Parathyroid adenoma (tissue), 2 donors: Measurements from ENCODE around the gene ZBTB20.

ENCODE experiments used
- H2AFZ ChIP-seq: fragments of 300-600 bp; sonication (generic); one replicate; pipeline ENCODE4 v1.7.0; 2017; ENCODE audit warnings: antibody characterized with exemption, mild to moderate bottlenecking
- H3K27ac ChIP-seq: fragments of 300-600 bp; sonication (generic); one replicate; pipeline ENCODE4 v1.7.0; 2017
- H3K27me3 ChIP-seq: fragments of 300-600 bp; sonication (generic); one replicate; pipeline ENCODE4 v1.7.0; 2017; ENCODE audit warnings: low read length; ENCODE audit not compliant: control insufficient read depth, insufficient read depth
- H3K36me3 ChIP-seq: fragments of 300-600 bp; sonication (generic); one replicate; pipeline ENCODE4 v1.7.0; 2017; ENCODE audit warnings: low read length; ENCODE audit not compliant: control insufficient read depth, insufficient read depth
- H3K4me1 ChIP-seq: fragments of 300-600 bp; sonication (generic); one replicate; pipeline ENCODE4 v1.7.0; 2017; ENCODE audit warnings: control low read depth
- H3K4me2 ChIP-seq: fragments of 300-600 bp; sonication (generic); one replicate; pipeline ENCODE4 v1.7.0; 2017; ENCODE audit warnings: low read length
- H3K4me3 ChIP-seq: fragments of 300-600 bp; sonication (generic); one replicate; pipeline ENCODE4 v1.7.0; 2017; ENCODE audit warnings: low read depth, low read length
- H3K79me2 ChIP-seq: fragments of 300-600 bp; sonication (generic); one replicate; pipeline ENCODE4 v1.7.0; 2017; ENCODE audit warnings: control low read depth
- H3K9ac ChIP-seq: fragments of 300-600 bp; sonication (generic); one replicate; pipeline ENCODE4 v1.7.0; 2017; ENCODE audit warnings: mild to moderate bottlenecking
- H3K9me3 ChIP-seq: fragments of 300-600 bp; sonication (generic); one replicate; pipeline ENCODE4 v1.7.0; 2017; ENCODE audit warnings: low read length; ENCODE audit not compliant: control insufficient read depth
- TF ChIP-seq, protein P1 (sequence below): fragments of 300-600 bp; sonication (generic); IDR thresholded peaks from one replicate; pipeline ENCODE4 v1.7.0; 2017; ENCODE audit warnings: antibody characterized with exemption, mild to moderate bottlenecking
- donor health status: primary hyperparathyroidism.

ZBTB20 gene

DNA sequence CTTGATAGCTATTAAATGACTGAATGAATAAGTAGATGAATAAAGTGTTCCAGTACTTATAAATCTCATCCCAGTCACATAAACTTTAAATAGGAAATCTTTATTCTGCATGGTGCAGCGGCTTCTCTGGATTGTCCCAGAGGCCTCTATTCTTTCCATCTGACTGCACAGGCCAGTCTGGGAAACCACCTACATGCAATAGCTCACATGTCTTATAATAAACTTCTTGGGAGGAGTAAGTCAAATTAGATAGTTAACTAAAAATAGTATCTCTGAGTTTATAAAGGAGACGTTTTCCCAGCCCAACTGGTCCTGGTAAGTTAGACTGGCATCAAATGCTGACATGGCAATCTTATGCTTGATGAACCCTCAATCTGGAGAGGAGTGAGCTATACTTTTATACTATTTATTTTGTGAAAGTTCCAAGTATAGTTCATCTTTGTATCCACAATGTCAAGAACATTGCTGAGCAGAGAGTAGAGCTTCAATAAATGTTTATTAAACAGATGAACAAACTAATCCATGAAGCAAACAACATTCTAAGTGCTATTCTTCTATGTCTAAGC, 435.7 kb downstream of the ZBTB20 start:
- Histone ChIP-seq H3K27ac (no peak overlapping the region), H3K9ac (no peak overlapping the region), H2AFZ (no peak overlapping the region), H3K4me3 (no peak overlapping the region), H3K79me2 (no peaks in the 10 kb centered on the region), H3K4me2 (no peak overlapping the region), H3K27me3 (no peaks in the 10 kb centered on the region), H3K9me3 (no peaks in the 10 kb centered on the region), H3K36me3 (no peaks in the 10 kb centered on the region), H3K4me1 (no peaks in the 10 kb centered on the region)
- TF ChIP-seq, protein P1, sequence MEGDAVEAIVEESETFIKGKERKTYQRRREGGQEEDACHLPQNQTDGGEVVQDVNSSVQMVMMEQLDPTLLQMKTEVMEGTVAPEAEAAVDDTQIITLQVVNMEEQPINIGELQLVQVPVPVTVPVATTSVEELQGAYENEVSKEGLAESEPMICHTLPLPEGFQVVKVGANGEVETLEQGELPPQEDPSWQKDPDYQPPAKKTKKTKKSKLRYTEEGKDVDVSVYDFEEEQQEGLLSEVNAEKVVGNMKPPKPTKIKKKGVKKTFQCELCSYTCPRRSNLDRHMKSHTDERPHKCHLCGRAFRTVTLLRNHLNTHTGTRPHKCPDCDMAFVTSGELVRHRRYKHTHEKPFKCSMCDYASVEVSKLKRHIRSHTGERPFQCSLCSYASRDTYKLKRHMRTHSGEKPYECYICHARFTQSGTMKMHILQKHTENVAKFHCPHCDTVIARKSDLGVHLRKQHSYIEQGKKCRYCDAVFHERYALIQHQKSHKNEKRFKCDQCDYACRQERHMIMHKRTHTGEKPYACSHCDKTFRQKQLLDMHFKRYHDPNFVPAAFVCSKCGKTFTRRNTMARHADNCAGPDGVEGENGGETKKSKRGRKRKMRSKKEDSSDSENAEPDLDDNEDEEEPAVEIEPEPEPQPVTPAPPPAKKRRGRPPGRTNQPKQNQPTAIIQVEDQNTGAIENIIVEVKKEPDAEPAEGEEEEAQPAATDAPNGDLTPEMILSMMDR, result no peak

GRCh38 chr3:114709102-114709501, 438.0 kb downstream of the ZBTB20 start:
- TF ChIP-seq, protein P1, result no peak
- Histone ChIP-seq H3K4me1 (no peaks in the 10 kb centered on the region), H3K9me3 (no peaks in the 10 kb centered on the region), H3K27ac (no peak overlapping the region), H2AFZ (no peak overlapping the region), H3K36me3 (no peaks in the 10 kb centered on the region), H3K9ac (no peak overlapping the region), H3K4me2 (no peak overlapping the region), H3K4me3 (no peak overlapping the region), H3K27me3 (no peaks in the 10 kb centered on the region), H3K79me2 (no peaks in the 10 kb centered on the region)

DNA sequence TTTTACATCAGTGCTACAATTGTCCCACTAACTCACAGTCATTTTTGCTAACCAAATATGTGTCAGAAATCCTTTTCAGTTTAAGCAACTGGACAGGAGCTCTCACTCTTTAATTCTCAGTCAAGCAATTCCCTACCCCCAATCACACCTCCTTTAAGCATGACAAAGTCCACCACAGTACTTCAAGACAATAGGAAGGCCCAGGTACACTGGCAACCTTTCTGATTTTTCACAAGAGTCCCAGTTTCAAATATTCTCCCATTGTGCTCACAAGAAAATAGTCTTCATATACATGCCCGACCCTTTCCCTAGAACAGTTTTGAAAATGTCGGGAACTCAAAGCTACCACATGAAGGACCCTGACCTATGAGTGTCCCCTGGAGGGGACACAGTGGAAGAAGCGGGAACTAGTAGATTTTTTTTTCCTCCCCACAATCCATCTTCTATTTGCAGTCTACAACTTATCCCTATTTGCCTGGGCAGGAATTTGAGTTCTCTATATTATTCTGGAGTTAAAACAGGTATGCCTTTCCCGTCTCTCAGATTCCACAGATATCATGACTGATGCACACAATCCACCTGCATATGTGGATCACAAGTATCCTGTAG, 439.7 kb downstream of the ZBTB20 start:
- H3K27me3 ChIP-seq, result no peaks in the 10 kb centered on the region
- H3K4me2 ChIP-seq, result no peak overlapping the region
- no peaks in the 10 kb centered on the region for H3K4me1 ChIP-seq
- TF ChIP-seq, protein P1, result no peak
- H3K36me3 ChIP-seq, result no peaks in the 10 kb centered on the region
- H3K79me2 ChIP-seq, result no peaks in the 10 kb centered on the region
- no peak overlapping the region for H2AFZ ChIP-seq
- H3K27ac ChIP-seq, result no peak overlapping the region
- H3K9ac ChIP-seq, result no peak overlapping the region
- H3K4me3 ChIP-seq, result no peak overlapping the region
- H3K9me3 ChIP-seq, result no peaks in the 10 kb centered on the region

- no peaks in the 10 kb centered on the region for H3K36me3 ChIP-seq
- H3K79me2 ChIP-seq, result no peaks in the 10 kb centered on the region
- no peaks in the 10 kb centered on the region for H3K4me1 ChIP-seq
- H3K27me3 ChIP-seq, result no peaks in the 10 kb centered on the region
- no peak overlapping the region for H3K4me2 ChIP-seq
- TF ChIP-seq, protein P1, result no peak
- H3K9ac ChIP-seq, result no peak overlapping the region
- H3K27ac ChIP-seq, result no peak overlapping the region
- no peaks in the 10 kb centered on the region for H3K9me3 ChIP-seq
- H2AFZ ChIP-seq, result no peak overlapping the region
- no peak overlapping the region for H3K4me3 ChIP-seq
Measured at GRCh38 chr3:114706591-114707232, 440.4 kb downstream of the ZBTB20 start.
